GM18517 (cell line): ENCODE measurements around the gene NCOA6.

Experiments
- ATAC-seq: cut with Tn5 transposase; IDR thresholded peaks from one replicate; pipeline ENCODE4 v1.9.1; 2021; ENCODE audit warnings: mild to moderate bottlenecking, moderate library complexity; ENCODE audit not compliant: unreplicated experiment

The NCOA6 gene

GRCh38 chr20:34706912-34707784 lies 118.3 kb downstream of the NCOA6 start:
- ATAC-seq: no peak

- ATAC-seq: no peak
Observed at GRCh38 chr20:34706302-34706875, 119.1 kb downstream of the NCOA6 start.

DNA sequence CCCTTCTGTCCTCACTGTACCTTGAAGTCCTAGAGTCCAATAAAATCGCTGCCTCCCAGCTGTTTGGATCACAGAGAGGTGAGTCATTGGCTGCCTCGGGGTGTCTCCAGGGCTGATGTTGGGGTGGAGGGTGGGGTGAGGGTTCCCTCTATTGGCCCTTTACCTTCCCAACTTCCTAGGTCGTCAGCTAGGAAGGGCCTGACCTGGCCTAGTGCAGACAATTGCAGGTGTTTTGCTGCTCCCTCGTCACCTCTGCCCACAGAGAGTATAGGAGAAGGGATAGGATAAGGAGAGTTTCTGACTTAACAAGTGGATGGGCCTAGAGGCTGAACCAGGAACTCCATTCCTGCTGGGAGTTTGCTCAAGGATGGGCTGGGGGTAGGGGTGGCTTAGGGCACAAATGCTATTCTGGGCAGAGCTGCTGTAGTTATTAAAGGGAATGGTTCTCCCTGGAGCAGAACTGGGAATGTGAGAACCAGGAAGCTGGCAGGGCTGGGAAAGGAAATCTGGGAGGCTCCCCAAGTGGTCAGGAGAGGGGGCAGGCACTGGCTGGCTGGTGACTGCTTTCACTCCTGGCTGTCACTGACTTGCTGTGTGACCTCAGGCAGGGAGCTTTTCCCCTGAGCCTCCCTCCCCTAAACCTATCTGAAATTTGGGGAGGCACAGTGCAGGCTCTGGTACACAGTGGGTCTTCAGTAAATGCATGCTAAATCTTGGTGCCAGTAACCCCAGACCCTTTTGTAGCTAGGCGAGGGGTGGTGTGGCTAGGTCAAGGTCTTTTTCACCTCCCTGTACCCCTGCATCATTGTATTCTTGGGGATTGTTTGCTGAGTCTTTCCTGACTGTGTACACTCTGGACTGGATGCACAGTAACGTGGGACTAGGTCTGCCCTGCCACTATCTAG lies 119.8 kb downstream of the NCOA6 start:
- ATAC-seq: no peak

GRCh38 chr20:34705008-34705396 lies 120.4 kb downstream of the NCOA6 start:
- no peak for ATAC-seq

GRCh38 chr20:34704177-34705007 lies 121.1 kb downstream of the NCOA6 start, which contains the start of gene TP53INP2:
Gene TP53INP2 (plus strand): TSS chr20:34704344. CDS start chr20:34708740, 4,396 bp downstream.
- ATAC-seq: peak; percentile 43

DNA sequence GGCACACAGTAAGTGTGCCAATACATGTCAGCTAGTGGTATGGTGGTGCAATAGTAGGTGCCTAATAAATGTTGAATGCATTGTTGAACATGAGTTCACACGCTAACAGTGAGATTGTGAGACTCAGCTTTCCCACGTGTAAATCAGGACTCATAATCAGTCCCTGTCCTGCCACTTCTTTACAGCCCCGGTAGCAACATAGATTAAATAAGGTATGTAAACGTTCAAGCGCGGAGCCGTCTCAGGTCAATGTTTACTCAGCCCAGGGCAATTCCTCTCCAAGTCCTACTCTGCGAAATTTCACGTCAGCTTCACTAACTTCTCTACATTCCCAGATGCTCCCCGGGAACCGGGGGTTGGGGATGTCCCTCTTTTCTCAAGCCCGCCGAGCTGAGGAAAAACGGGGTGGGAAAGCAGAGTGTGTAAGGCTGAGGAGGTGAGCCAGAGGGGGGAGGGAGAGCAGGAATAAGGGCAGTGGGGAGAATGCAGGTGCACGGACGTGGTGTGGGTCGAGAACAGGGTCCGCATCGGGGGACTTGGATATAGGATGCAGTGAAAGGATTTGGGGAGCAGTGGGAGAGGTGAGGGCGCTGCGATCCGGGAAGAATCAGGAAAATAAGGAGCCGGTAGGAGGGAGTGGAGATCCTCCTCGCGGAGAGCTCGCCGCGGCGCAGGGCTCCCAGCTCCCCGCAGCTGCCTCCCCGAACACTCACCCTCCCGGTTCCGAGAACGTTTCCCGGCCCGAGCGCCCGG lies 121.9 kb downstream of the NCOA6 start:
- no peak for ATAC-seq

DNA sequence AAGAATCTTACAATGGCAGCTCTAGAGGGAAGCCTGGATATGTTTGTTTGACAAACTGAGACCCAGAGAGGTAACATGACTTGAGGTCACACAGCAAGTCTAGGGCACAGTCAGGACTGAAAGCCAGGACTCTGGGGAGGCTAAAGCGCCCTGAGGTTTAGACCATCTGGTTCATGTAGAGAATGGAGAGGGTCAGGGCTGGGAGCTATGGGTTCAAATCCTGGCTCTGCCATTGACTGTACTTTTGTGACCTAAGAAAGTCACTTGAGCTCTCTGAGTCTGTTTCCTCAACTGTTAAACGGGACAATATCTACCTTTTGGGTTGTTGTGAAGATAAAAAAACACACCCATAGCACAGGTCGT lies 122.4 kb downstream of the NCOA6 start:
- no peak for ATAC-seq

DNA sequence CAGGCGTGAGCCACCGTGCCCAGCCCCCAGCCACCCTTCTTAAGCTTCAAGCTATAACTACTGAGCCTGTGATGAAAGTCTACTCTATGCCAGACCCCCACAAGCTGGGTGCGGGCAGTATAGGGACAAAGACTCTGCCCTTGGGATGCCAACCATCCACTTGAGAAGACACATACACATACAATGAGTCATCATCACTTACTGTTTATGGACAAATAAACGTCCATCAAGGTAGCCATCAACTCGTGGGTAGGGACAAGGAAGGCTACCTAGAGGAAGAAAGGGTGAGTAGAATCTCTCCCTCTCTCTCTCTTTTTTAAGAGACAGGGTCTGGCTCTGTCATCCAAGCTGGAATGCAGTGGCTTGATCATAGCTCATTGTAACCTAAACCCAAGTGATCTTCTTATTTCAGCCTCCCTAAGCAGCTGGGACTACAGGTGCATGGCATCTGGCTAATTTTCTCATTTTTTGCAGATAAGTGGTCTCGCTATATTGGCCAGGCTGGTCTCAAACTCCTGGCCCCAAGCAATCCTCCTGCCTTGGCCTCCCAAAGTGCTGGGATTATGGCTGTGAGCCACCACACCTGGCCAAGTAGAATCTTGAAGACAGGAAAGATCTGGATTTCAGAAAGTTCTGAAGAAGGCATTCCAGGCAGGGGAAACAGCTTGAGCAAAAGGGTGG lies 123.9 kb downstream of the NCOA6 start:
- ATAC-seq: no peak

DNA sequence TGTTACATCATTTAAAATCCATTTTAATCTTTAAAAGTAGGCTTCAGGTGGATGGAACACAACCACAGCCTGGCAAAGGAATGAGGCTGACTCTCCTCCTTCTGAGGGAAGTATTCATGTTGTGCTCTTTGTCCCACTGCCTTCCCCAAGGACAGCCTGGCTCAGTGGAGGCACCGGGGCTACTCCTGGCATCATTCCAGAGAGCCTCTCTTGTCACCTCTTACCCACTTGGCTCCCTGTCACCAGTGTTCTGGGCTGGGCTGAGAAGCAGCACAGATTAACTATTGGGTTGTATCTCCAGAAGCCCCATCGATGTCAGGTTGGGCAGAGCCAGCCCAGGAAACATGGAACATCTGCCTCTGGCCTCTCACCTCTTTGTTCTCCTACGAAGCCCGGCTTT lies 132.0 kb downstream of the NCOA6 start:
- no peak for ATAC-seq

GRCh38 chr20:34691838-34692237 lies 133.6 kb downstream of the NCOA6 start:
- no peak for ATAC-seq

- ATAC-seq: no peak
Observed at GRCh38 chr20:34689486-34689885, 136.0 kb downstream of the NCOA6 start.

GRCh38 chr20:34683667-34684066 lies 141.8 kb downstream of the NCOA6 start:
- ATAC-seq: no peak

DNA sequence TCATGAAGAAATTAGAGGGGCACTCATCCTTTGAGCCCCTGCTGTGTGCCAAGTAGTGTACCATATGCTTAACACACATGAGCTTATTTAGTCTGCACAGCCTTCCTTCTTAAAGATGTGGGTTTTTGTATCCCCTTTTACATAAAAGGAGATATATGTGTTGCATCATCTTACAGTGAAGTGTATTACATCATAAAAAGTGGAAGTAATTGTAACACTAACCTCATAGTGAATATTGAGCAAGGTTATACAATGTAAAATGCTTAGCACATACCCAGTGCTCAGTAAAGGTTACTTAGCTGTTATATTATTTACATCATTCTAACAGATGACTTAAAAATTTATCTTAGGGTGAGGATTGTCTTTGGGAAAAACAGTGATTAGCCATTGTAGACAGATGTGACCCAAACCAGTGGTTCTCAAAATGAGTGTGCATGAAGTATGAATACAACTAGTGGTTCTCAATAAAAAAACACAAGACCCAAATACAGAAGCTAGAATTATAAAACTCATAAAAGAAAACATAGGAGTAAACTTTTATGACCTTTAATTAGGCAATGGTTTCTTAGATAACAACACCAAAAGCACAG lies 144.8 kb downstream of the NCOA6 start:
- no peak for ATAC-seq

DNA sequence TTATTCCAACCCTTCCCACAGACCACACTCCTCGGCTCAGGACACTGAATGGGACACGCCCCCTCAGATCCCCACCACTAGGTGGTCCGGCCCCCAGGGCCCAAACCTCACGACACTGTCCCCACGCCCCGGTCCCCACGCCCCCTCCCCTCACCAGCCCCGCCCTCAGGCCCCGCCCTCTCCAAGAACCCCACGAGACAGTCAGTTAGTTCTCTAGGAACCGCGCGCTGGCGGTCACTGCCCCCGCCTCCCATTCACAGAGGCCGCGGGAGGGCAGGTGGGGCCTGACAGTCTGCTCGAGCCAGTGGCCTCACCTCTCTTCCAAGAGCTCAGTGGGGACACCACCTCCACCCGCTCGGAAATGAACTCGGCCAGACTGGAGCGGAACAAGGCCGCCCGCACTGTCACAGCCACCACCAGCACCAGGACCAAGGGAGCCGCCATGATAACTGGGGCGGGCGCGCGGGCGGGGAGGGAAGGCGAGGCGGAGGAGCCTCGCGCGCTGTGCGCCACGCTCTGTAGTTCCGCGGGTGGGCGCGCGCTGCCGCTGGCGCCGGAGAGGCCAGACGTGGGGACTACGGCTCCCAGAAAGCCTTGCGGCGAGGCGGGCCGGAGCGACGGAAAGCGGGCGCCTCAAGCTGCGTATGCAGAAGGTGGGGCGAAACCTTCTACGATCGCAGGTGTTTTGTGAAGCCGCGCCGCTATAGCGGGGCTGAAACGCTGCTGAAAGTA lies 148.6 kb downstream of the NCOA6 start, which contains the start of gene PIGU:
TSS of gene PIGU (minus strand) at position 451 of the 732 bp plus-strand sequence. CDS start at position 444, 7 bp downstream.
- peak; percentile 94 for ATAC-seq

GRCh38 chr20:34675993-34676641 lies 149.3 kb downstream of the NCOA6 start:
- ATAC-seq: no peak

DNA sequence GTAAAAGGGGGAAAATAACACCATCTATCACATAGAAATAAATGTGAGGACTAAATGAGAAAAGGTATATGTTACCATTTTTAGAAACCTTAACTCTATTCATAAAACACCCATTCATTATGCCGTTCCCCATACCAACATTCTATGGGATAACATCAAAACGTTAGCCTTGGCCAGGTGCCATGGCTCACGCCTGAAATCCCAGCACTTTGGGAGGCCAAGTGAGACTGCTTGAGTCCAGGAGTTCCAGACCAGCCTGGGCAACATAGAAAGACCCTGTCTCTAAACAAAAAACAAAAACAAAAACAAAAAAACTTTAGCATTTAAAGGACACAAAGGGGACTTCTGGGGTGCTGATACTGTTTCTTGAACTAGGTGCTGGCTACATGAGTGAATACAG lies 149.9 kb downstream of the NCOA6 start:
- ATAC-seq: no peak

DNA sequence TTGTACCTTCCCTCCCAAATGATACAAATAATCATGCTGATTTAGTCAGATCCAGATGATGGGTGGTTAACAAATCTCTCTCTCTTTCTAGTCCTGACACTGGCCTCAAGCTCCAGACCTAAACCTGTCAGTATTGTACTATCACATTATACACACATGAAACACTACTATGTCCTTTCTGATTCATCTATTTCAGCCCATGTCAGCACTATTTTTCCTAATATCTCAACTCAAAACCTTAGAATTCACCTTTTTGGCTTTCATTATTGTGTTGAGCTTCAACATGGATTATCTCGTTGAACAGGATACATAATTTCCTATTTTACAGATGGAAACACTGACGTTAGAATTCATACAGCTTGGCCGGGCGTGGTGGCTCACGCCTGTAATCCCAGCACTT lies 152.0 kb downstream of the NCOA6 start:
- ATAC-seq: no peak

DNA sequence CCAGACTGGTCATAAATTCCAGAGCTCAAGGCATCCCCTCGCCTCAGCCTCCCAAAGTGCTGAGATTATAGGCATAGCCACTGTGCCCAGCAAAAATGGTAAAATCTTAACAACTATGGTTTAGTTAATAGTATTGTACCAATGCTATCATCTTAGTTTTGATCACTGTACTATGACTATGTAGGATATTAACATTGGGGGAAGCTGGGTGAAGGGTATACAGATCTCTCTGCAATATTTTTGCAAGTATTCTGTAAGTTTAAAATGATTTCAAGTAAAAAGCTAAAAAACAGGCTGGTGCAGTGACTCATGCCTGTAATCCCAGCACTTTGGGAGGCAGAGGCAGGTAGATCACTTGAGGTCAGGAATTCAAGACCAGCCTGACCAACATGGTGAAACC lies 156.4 kb downstream of the NCOA6 start:
- ATAC-seq: no peak
